HL-60/S4 (cell line): ENCODE data around the gene ASB2.

Source experiments
- in situ Hi-C: fragments of 300-500 bp; cut with MboI; formaldehyde crosslinking; loops from 2 replicates; pipeline ENCODE4 v1.14.3; 2022; ENCODE audit warnings: low sequenced_read_pairs

Gene ASB2

DNA sequence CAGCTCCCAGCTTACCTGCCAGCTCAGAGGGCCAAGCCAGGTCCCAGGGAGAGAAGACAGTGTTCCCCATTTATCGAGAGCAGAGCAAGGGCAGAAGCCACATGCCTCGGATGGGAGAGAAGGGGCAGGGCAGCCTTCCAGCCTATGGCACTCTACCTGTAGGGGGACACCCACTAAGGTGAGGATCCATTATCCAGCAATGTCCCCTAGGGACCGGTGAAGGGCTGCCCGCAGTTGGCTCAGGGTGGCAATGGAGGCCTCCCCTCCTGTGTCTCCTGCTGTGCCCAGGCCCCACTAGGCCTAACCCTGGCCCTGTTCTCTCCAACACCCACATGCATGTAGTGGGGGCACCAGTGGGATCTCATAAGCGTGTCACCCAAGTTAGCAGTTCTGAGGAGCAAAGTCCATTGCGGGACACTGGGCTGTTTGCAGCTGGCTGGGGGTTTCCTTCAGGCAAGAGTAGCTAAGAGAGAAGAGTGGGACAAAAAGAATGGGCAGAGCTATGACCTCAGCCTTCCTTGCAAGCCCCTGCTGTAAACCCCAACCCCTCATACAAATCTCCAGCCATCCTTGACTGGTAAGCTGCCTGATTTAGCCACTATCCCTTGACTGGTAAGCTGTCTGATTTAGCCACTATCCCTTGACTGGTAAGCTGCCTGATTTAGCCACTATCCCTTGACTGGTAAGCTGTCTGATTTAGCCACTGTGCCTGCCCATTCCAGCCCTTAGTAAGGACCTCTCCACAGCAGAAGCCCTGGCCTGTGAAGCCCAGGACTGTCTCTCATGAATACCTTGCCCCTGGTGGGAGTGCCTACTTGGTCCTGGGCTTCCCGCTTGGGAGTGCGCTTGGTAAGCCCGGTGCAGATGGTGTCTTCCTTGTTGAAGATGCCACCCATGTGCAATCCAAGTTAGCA is 5.2 kb upstream of the ASB2 start:
- in situ Hi-C loops = no loop called here

DNA sequence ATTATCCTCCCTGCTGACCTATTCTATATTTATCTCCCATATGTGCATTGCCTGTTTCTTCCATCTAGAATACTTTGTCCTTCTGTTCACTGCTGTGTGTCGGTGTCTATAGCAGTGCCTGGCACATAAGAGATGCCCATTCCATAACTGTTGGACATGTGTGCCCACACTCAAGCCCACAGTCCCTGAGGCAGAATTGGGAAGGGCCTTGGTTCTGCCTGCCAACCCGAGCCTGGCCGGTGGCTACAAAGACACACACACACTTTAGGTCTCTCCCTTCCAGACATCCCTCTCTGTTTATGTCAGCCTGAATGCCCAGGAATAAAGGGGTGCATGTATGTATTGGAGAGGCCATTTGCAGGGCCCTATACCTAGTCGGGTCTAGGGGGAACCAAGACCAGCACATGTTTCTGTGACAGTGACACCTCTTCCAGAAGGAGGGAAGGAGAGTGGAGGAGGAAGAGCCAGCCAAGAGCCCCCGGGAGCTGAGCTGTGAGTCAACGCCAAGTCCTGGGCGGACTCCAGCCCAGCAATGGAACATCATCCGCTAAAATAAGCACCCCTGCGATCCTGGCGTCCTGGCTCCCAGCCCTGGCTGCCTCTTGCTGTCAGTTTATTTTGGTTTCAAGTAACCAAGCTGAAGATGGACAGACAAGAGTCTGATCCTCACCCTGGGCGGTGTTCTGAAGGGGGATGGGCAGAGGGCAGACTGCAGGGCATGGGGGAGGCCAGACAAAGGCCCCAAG is 4.3 kb upstream of the ASB2 start:
- in situ Hi-C loops = no loop called here

DNA sequence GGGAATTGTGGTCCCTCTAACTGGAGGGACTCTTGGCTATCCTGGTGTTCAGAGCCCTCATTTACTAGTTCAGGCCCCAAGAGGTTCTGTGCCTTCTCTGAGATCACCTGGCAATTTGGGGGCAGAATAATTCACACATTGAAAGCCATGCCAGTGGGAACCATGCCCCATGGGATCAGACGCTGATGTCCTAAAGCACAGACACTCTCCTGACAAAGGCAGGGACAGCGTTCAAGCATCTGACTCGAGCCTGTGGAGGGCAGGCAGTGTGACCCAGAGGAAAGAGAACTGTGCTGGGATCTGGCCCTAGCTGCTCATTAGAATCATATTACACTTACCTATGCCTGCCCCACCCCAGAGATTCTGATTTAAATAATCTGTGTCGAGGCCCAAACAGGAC is 2.4 kb upstream of the ASB2 start:
- in situ Hi-C loops = no loop called here

DNA sequence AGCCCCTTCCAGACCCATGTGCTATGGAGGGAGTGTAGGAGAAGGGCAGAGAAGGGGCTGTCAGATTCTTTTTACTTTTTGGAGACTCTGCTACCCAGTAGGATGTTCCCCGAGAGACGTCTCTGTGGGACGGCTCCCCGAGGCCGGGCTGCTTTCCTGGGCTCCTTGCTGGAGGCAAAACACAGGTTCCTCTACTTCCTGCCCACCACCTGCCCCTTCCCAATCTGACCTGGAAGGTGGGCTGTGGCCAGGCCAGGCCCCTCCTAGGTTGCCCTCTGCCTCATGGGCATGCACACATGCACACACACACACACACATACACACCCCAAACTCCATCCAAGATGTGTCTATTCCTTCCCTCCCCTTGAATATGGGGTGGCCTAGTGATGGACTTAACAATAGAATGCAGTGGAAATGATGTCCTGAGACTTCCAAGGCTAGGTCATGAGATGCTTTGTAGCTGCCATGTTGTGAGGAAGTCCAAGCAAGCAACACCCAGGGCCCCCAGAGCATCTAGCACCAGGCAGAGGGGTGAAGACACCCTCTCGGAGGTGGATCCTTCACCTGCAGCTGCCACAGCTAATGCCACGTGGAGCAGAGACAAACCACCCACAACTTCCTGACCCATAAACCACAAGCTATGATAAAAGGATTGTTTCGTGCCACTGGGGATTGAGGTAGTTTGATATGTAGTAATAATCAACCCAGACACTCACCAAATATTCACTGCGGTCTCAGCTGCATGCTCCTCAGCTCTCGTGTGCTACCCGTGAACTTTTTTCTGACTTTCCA is 1.6 kb upstream of the ASB2 start:
- in situ Hi-C loops = no loop called here

DNA sequence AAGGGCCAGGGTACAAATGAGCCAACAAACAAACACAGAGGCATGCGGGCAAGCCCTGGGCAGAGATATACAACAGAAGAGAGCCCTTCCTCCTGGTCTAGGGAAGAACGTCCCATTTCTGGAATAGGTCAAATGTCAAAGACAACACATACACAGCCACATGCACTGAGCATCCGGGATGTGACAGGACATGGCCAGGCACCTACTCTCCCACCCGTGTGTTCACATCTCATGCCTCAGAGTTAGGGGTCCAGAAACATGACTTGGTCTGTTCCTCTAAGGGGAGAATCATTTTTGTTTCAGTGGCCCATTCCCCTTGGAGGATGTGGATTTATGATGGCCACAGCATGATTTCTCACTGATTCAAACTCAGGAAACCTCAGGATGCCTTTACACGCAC is 801 bp upstream of the ASB2 start:
- in situ Hi-C loops = no loop called here

DNA sequence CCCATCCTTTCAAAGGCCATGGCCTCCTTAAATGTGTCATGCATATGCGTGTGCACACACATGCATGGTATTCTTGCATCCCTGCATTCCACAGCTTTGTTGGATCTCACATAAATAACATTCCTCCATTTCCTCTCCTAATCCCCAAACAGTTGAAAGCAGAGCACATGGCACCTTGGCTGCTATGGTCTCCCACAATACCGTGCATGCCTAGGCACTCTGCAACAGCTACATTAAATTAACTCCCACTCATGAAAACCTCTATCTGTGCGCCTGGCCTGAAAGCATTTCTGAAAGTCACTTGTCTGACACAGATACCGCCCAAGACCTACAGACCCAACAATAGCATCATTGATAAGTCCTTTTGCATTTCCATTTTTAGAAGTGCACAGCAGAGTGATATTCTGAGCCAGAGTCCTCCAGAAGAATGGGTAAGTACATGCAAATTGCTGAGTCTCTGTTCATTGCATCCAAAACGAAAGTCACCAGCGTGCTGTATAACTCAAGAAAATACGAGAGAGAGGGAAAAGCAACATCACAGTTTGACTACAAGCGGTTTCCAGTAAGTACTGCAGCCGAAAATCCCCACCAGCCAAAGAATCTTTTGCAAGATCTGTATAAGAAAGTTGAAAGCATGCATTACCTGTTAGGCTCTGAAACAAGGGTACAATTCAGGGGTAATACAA is 436 bp downstream of the ASB2 start:
- in situ Hi-C loops = no loop called here

DNA sequence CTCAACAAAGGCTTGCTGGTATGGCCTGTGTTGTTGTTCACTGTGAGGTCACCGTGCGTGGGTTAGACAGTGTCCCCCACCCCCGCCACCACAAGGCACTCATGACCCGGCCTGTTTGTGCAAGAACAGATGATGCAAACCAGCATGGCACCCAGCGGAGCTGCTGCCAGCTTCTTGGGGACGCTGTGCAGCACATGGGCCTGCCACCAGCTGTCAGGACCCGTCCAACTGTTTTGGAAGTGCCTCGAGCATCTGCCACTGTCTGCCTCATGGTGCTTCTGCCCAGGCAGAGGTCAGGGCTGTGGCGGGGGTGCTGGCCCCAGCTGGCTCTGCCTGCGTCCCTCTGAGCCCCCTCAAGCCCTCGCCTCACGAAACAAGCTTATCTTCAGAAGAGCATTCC is 1.5 kb downstream of the ASB2 start:
- in situ Hi-C loops = loop anchor here (25.0 kb wide), 1 partner anchor 1537 kb away; the partner anchor contains the start of gene SYNE3

DNA sequence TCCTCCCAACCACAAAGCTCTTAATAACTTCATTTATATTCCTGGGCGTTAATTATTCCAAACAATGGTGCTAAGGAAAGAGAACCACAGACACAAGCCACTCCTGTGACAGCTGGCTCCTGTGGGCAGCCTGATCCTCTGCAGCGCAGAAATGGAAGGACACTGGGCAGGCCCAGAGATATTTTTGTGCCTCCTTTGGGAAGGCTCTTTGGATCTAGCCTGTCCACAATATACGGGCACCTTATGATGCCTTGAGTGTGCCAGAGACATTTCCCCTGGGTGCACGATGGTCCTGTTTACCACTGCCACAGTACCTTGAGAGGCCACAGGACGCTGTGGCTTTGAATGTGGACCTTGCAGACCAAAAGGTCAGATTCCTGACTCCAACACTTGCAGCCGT is 2.1 kb downstream of the ASB2 start:
- in situ Hi-C loops = loop anchor here (25.0 kb wide), 1 partner anchor 1538 kb away; the partner anchor contains the start of gene SYNE3

DNA sequence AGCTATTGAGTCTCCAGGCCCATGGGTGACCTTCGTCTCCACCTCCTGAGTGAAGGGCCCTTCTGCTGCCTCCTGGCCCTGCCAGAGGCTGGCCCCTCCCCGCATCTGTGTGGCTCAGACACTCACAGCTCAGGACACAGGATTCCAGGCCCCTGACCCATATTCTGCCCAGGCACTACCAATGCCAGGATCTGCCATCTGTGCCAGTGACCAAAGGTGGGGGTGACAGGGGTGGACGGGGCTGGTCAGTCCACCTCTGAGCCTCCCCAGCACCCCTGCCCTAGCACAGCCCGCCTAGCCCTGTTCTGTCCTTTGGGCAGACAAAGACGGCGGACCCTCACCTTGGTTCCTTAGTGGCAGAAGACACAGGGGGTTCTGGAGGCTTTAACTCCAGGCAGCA is 2.8 kb downstream of the ASB2 start:
- in situ Hi-C loops = loop anchor here (25.0 kb wide), 1 partner anchor 1539 kb away; the partner anchor contains the start of gene SYNE3

DNA sequence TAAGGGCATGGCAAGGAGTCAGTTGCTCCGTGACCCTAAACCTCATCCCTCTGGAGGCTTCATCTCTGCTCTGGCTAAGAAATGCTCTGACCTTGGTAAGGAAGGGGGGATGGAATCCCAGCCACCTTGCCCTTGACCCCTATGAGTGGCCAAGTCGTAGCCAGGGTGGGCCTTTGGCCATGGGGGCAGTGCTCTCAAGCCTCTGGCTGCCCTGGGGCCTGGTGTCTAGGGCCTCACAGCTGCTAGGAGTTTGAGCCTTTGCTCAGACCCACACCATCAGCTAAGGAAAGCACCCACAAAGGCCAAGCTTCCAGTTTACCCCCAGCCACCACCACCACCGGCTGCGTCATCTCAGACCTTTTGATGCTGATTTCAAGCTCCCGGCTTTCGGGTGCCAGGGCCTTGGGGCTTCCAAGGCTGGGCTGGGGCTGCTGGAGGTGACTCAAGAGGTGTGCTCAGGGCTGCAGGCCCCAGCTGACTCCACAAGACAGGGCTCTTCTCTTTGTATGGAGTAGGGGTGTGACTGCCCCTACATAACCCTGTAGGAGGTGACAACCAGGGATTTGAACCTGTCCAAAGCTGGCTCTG is 3.7 kb downstream of the ASB2 start:
- in situ Hi-C loops = loop anchor here (25.0 kb wide), 1 partner anchor 1540 kb away; the partner anchor contains the start of gene SYNE3

DNA sequence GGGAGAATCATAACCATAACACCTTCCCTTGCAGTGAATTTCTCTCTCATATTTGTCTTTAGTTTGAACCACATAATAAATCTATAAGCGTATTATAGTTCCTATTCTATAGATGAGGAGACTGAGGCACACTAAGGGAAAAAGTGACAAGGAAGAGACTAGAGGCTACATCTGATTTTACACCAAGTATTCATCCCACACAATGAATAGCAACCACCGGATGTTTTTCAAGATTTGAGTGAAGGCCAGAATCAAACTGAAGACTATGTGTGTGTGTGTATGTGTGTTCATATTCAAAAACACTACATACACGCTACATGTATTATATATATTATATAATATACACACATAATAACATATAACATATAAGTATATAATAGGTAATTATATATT is 4.7 kb downstream of the ASB2 start:
- in situ Hi-C loops = loop anchor here (25.0 kb wide), 1 partner anchor 1541 kb away; the partner anchor contains the start of gene SYNE3

DNA sequence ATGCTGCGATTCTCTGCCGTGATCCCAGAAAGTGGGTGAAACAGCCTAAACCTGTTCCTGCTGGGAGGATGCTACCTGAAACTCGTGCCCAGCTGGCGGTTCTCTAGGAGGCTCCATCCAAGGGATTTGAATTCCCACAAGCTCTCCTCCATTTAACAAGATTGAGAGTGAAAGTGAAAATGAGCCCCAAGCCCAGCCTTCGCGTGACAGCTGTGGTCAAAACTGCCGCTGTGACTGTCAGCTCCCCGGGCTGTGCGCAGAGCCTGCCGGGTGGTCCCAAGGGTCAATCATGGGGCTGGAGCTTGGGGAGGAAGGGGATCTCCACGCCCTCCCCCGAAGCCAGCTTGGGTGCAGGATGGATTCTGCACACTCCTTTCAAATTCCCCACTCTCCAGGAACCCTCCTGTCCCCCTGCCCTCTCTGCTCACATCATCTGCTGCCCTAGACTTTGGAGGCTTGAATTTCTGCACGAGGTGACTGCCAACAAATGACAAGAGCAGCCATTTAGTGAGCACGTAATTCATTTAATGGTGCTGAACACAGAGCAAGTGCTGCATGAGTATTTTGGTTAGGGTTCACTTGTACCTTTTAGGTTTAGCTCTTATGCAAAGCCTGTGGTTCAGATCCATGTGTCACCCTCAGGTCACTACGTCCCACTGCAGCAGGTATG is 5.3 kb downstream of the ASB2 start:
- in situ Hi-C loops = loop anchor here (25.0 kb wide), 1 partner anchor 1541 kb away; the partner anchor contains the start of gene SYNE3

DNA sequence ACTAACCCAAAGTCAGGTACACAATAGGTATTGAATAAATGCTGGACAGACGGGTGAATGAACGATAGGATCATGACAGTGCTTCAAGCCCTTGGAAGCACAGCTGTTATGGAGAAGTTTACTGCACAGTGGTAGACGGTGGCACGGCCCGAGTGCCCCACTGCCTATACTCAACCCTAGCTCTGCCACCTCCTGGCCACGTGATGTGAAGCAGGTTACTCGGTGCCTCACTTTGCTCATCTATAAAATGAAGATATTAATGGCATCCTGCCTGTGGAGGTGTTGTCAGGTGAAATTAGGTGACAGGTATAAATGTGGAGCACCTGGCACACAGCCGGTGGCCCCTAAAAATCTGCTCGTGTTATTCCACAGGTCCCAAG is 5.8 kb downstream of the ASB2 start:
- in situ Hi-C loops = loop anchor here (25.0 kb wide), 1 partner anchor 1542 kb away; the partner anchor contains the start of gene SYNE3

DNA sequence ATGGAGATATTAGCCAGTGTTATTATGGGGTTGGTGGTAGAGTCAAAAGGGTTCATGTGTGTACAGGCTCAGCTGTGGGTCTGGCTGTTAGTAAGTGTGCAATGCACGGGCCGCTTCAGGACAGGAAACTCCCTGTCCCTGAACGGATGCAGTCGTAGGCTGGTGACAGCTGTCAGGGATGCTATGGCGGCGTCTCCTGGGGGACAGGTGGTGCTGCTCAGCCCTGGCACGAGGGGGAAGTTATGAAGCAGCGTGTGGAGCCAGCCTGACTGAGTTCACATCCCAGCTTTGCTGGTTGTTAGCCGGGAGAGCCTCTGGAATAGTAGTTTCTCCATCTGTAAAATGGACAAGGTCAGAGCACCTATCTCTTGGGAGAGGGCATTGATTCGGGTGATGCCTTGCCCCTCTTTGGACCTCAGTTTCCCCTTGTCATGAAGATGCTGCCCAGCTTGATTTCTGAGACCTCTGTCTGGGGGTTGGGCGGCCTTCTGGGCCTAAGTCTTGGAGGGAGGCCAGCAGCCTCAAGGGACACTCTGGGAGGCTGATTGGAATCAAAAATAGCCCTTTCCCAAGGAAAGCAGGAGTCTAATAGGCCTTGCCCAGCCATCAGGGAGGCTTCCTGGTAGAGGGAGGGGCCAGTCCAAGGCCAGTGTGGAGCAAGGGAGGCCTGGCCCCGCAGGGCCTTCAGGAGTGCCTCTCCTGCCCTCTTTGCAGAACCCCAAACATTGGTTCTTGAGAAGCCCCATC is 7.1 kb downstream of the ASB2 start:
- in situ Hi-C loops = loop anchor here (25.0 kb wide), 1 partner anchor 1543 kb away; the partner anchor contains the start of gene SYNE3

DNA sequence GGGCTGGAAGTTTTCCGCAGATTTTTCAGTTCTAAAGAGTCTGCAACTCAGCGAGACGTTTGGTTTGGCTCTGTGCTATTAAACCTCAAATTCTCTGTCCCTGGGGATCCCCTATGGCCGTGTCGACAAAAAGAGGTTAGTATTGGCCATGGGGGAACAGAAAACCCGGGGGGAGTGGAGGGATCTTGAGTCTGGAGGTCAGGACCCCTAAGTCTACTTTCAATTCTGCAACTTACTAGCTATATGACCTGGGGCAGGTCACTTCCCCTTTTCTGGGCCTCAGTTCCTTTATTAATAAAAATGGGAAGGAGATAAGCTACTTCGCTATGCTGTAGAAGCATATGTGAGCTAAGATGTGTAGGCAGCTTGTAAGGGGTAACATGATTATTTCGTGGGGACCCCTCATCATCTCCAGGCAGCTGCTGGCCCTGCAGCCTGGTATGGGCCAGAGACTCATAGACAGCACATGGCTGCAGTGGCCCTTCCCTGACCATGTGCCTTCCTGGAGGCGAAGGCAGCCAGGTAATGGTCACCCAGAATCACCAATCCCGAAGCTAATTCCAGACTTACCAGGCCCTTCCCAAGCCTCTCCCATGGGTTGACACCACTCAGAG is 8.6 kb downstream of the ASB2 start:
- in situ Hi-C loops = loop anchor here (25.0 kb wide), 1 partner anchor 1545 kb away; the partner anchor contains the start of gene SYNE3

DNA sequence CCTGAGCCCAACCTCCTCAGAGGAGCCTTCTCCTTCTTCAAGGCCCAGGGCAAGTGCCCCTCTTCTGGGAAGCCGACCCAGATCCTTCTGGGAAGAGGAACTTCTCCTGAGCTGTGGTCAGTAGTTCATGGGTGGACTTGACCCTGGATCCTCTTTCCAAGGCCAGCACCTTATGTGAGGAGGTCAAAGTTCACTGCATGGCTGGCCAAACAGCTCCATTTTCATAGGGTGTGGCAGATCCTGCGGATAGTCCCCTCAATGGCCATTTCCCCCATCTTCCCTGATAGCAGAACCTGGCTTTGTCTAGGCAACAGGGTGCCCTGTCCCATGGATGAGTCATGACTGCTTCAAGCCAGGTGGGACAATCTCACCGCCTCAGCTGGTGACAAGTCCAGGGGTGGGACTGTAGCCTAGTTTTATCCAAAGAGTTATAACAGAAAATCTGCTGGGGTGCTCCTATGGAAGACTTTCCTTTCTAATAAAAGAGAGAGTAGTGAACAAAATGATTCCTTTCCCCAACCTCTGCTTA is 10.4 kb downstream of the ASB2 start:
- in situ Hi-C loops = loop anchor here (25.0 kb wide), 1 partner anchor 1546 kb away; the partner anchor contains the start of gene SYNE3

DNA sequence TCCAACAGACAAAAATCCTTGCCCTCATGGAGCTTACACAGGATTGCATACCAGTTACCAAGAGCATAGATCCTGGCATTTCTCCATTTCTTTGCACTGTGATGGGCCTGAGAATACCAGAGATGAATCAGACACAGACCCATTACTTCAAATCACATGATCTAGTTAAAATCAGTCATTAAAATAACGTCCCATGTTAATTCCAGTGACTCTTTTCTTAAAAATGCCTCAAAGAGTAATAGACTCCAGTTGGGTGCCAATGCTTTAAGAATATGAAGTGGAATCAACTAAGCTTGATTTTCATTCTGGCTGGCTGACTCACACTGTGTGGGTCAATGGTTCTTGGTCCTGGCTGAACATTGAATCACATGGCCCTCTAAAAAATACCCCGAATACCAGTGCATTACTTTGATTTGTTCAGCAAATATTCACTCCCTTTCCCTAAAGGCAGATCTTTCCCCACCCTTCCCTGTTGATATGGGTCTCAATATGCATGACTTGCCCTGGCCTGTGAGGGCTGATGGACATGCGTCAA is 11.0 kb downstream of the ASB2 start:
- in situ Hi-C loops = loop anchor here (25.0 kb wide), 1 partner anchor 1547 kb away; the partner anchor contains the start of gene SYNE3
